Omental fat pad (tissue), 4 donors: Measurements from ENCODE around the gene ABHD4. TPM values are rescaled to one million over a fixed set of nuclear protein-coding genes. Genes with fewer than 3 reads are reported as not detected.
"Not testable (repeated sequence)": the region's sequence is repeated elsewhere in the genome, so short reads cannot be mapped to it uniquely, and the experiment has no call there.

Source experiments
- ATAC-seq: fragments of 150-250 bp; one replicate; pipeline ENCODE4 v1.9.1; 2016; ENCODE audit warnings: mild to moderate bottlenecking, moderate library complexity; ENCODE audit not compliant: low FRiP score
- DNase-seq: peaks from one replicate; pipeline ENCODE4 v3.0.0-alpha.2; 2019; ENCODE audit warnings: low spot score
- total RNA-seq, 4 donors: library from RNA; depleted of rRNA; stranded (reverse); fragments of >200 nt; gene quantifications; one replicate each; pipeline ENCODE4 v1.1.0, GENCODE V29; 2016
- TF ChIP-seq, protein P1 (sequence below), 3 donors: fragments of 450-650 bp; IDR thresholded peaks; one replicate each; pipeline ENCODE4 v1.5.1; 2016 to 2017; ENCODE audit warnings: antibody characterized with exemption in 3 of 3, mild to moderate bottlenecking in 3 of 3, moderate library complexity in 2 of 3

Gene ABHD4
- total RNA-seq, 4 donors from 2014 or later: 14.9 to 33.5 (median 21.1) TPM

DNA sequence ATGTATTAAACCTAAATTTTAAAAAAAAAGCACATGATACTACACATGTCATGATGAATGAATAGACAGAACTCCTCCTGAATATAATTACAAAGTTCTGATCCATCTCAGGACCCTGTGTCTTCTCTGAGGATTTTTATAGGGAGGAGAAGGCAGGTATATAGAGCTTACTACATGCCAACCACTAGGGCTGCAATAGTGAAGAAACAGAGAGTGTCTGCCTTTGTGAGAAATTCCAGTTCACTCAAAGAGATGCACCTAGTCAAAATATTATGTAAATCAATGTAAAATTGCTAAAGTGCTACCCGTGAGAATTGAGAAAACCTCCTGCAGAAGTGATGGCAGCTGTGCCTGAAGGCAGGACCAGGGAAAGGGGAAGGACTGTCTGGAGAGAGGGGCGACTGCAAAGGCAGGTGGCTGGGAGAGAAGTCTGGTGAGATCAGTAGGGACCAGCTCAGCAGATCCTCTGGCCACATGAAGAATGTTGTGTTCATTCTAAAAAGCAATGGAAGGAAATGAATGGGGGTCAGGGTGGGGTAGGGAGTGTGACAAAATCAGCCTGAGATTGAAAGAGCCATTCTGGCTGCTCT is 15.1 kb downstream of the ABHD4 start:
- DNase-seq (no peak), ATAC-seq (no peak)
- TF ChIP-seq, protein P1, sequence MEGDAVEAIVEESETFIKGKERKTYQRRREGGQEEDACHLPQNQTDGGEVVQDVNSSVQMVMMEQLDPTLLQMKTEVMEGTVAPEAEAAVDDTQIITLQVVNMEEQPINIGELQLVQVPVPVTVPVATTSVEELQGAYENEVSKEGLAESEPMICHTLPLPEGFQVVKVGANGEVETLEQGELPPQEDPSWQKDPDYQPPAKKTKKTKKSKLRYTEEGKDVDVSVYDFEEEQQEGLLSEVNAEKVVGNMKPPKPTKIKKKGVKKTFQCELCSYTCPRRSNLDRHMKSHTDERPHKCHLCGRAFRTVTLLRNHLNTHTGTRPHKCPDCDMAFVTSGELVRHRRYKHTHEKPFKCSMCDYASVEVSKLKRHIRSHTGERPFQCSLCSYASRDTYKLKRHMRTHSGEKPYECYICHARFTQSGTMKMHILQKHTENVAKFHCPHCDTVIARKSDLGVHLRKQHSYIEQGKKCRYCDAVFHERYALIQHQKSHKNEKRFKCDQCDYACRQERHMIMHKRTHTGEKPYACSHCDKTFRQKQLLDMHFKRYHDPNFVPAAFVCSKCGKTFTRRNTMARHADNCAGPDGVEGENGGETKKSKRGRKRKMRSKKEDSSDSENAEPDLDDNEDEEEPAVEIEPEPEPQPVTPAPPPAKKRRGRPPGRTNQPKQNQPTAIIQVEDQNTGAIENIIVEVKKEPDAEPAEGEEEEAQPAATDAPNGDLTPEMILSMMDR (IDR thresholded peaks at IDR 0.05): no peak

DNA sequence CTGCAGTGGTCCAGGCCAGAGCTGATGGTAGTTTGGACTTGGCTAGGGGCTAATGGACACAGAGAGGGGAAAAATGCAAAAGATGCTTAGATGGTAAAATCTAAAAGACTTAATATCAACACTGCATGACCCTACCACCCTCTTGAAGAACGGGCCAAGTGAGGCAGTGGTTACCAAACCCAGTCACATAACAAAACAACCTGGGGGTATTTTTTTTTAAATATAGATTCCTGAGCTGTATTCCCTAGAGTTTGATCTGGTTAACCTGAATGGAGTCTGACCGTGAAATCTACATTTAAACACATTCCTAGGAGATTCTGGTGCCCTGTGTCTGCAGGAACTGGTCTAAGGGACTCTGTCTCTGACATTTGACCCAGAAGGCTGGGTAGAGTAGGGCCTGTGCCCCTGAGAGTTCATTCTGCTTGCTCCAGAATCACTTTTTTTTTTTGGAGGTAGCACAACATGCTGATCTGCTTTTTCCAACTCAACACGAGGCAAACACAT is 15.7 kb downstream of the ABHD4 start:
- no peak for DNase-seq
- TF ChIP-seq, protein P1 (IDR thresholded peaks at IDR 0.05): no peak
- ATAC-seq: no peak

DNA sequence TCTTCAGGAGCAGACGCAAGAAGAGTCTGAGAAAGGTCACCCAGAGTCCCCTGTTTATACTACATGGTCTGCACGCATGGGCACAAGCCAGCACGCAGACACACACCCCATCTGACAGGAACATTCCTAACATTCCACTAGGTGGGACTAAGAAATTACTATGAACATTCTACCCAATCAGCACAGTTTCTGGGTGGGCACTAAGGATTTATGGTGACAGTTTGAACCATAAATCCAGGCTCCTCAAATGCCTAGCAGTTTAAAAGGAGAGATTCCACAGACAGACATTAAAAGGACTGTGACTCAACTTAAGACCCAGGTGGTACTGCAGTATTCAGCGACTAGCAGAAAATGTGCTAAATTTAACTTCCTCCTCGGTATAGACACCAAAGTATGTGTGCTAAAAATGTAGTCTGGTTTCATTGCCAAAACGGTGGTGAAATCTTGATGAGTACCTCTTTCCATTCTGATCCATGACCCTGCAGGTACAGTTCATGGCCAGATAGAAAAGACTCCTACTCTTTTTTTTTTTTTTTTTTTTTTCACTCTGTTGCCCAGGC is 16.2 kb downstream of the ABHD4 start:
- TF ChIP-seq, protein P1 (IDR thresholded peaks at IDR 0.05): no peak
- DNase-seq (no peak), ATAC-seq (peak; percentile 73)

DNA sequence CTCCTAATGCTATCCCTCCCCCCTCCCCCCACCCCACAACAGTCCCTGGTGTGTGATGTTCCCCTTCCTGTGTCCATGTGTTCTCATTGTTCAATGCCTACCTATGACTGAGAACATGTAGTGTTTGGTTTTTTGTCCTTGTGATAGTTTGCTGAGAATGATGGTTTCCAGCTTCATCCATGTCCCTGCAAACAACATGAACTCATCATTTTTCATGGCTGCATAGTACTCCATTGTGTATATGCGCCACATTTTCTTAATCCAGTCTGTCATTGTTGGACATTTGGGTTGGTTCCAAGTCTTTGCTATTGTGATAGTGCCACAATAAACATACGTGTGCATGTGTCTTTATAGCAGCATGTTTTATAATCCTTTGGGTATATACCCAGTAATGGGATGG is 17.7 kb downstream of the ABHD4 start:
- not testable (repeated sequence) for ATAC-seq, DNase-seq

DNA sequence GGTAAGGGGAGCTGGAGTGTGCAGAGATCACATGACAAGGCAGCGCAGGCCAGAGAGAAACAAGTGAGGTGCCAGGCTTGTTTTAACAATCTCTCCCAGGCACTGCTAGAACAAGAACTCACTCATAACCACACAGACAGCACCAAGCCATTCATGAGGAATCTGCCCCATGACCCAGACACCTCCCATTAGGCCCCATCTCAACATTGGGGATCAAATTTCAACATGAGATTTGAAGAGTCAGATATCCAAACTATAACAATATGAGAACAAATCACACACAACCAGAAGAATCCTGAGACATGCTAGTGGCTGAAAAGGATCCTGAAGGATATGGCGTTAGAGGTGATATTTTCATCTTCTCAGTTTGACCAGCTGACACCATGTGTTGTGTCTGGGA is 24.2 kb downstream of the ABHD4 start:
- ATAC-seq (no peak), DNase-seq (no peak)
- TF ChIP-seq, protein P1 (IDR thresholded peaks at IDR 0.05): no peak

DNA sequence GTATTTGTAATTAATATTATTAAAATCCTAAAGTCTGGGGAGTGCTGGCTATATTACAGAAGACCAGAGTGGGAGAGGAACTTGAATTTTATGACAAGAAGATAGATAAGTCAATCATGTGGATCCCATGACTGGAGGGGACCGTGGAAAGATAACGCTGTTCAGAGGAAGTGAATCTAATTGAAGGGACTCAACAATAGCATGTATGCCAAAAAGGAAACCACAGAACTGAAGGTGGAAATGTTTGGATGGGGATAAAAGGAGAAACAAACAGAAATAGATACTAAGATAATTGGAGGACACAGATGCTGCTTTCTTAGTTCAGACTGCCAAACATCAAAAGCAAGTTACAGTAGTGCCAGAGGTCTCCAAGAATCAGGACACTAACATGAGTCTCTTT is 24.9 kb downstream of the ABHD4 start:
- TF ChIP-seq, protein P1 (IDR thresholded peaks at IDR 0.05): no peak
- ATAC-seq (no peak), DNase-seq (no peak)

DNA sequence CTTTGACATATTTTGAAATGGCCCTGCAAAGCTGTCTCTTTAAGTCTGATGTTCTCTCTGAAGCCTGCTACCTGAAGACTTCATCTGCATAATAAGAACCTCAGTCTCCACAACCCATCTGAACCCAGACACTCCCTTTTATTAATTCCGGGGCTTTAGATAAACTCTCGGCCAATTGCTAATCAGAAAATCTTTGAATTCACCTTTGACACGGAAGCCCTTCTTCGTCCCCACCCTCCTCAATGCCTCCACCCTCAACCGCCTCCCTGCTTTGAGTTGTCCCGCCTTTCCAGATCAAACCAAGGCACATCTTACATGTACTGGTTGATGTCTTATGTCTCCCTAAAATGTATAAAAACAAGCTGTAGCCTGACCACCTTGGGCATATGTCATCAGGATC is 28.5 kb downstream of the ABHD4 start:
- ATAC-seq (no peak), DNase-seq (no peak)
- TF ChIP-seq, protein P1 (IDR thresholded peaks at IDR 0.05): no peak
